Fibroblast of gingiva (primary cell): ENCODE results near the gene COL23A1.

Experiments
- DNase-seq: peaks from one replicate; pipeline ENCODE4 v3.0.0-alpha.2; 2011; ENCODE audit warnings: low read depth

The COL23A1 gene

GRCh38 chr5:178284093-178284675 lies 306.0 kb downstream of the COL23A1 start:
- DNase-seq, result no peak

GRCh38 chr5:178283520-178283919 lies 306.7 kb downstream of the COL23A1 start:
- DNase-seq, result no peak

GRCh38 chr5:178282391-178282790 lies 307.8 kb downstream of the COL23A1 start:
- no peak for DNase-seq

- DNase-seq, result no peak
Measured at GRCh38 chr5:178281331-178281730, 308.9 kb downstream of the COL23A1 start.

GRCh38 chr5:178280631-178281030 lies 309.6 kb downstream of the COL23A1 start:
- DNase-seq, result no peak

GRCh38 chr5:178279723-178280438 lies 310.3 kb downstream of the COL23A1 start:
- DNase-seq, result peak; percentile 73

GRCh38 chr5:178279026-178279722 lies 311.0 kb downstream of the COL23A1 start:
- DNase-seq, result no peak

- no peak for DNase-seq
Measured at GRCh38 chr5:178278358-178279023, 311.7 kb downstream of the COL23A1 start.

GRCh38 chr5:178277866-178278265 lies 312.3 kb downstream of the COL23A1 start:
- no peak for DNase-seq

- DNase-seq, result no peak
Measured at GRCh38 chr5:178277346-178277745, 312.8 kb downstream of the COL23A1 start.

GRCh38 chr5:178274781-178275537 lies 315.2 kb downstream of the COL23A1 start:
- no peak for DNase-seq

GRCh38 chr5:178273665-178274541 lies 316.3 kb downstream of the COL23A1 start:
- DNase-seq, result no peak

GRCh38 chr5:178273041-178273440 lies 317.2 kb downstream of the COL23A1 start:
- no peak for DNase-seq

- DNase-seq, result no peak
Measured at GRCh38 chr5:178272591-178272990, 317.6 kb downstream of the COL23A1 start.

- DNase-seq, result no peak
Measured at GRCh38 chr5:178271726-178272479, 318.3 kb downstream of the COL23A1 start.

GRCh38 chr5:178271231-178271630 lies 319.0 kb downstream of the COL23A1 start:
- DNase-seq, result no peak

- no peak for DNase-seq
Measured at GRCh38 chr5:178269499-178269898, 320.7 kb downstream of the COL23A1 start.

GRCh38 chr5:178267876-178268275 lies 322.3 kb downstream of the COL23A1 start:
- no peak for DNase-seq

GRCh38 chr5:178267245-178267644 lies 322.9 kb downstream of the COL23A1 start:
- DNase-seq, result no peak

GRCh38 chr5:178266581-178266980 lies 323.6 kb downstream of the COL23A1 start:
- no peak for DNase-seq
